Measurements from ENCODE around the gene OLFM3. TPM values are rescaled to one million over a fixed set of nuclear protein-coding genes. Genes with fewer than 3 reads are reported as not detected.

The OLFM3 gene
- total RNA-seq, 1 donor from 2014 or later = not detected

DNA sequence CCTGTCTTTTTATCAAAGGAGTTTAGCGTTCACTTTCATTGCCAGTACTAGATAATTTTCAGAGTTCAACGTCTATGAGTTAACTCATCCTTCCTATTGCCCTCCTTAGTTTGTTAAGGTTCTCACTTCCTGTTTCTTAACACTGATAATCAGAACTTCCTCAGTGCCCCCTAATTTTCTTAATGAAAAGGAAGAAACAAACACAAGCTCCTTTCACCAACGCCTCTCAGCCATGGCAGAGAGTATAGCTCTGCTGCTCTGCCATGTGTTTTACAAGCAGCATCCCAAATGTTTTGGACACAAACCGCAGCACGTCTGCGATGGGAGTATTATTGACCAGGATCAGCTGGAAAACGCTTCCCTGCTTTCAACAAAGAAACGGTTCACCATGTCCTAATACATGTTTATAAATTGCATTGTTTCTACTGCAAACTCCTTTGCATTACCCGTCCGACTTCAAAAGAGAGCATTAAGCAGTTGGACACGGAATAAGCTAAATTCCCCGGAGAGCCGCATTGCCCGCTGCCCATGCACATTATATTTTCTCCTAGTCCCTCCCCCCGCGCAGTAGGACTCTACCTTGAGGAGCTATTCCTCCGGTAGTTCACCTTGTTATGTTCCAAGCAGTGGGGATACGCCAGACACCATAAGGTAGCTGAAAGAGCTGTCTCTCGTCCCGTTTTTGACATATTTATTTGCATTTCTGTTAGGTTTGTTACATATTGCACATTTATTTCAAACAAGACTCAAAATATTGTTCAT is 561 bp downstream of the OLFM3 start:
- no peaks in the 10 kb centered on the region for H3K27me3 ChIP-seq (ENCODE audit: control insufficient read depth, insufficient read depth, low read length)
- no peak overlapping the region for H3K4me3 ChIP-seq (ENCODE audit: low read depth, low read length)
- no peak for DNase-seq (ENCODE audit: low read depth)
- FAIRE-seq = no peak
- no peaks in the 10 kb centered on the region for H3K36me3 ChIP-seq (ENCODE audit: control insufficient read depth, insufficient read depth, low read length)
- TF ChIP-seq CTCF (IDR thresholded peaks at IDR 0.05; ENCODE audit: insufficient read depth, low read length, severe bottlenecking) = no peak

DNA sequence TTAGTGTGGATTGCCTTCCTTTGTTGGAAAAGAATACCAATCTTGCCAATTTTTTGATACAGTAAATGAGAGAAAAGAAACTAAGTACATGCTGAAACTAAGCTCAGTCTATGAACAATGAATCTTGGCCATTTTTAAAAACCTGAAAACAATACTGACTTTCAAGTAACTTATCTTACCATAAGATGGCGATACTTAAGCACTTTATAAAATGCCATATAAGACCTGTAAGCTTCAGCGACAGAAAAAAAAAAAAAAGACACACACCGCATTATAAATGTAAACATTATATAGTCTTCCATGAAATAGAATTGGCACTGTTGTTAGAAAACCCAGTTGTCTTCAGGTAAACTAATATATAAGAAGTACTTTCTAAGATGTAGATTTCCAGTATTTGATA is 3.0 kb downstream of the OLFM3 start:
- TF ChIP-seq CTCF (IDR thresholded peaks at IDR 0.05; ENCODE audit: insufficient read depth, low read length, severe bottlenecking) = no peak
- no peak for FAIRE-seq
- Histone ChIP-seq H3K27me3 (ENCODE audit: control insufficient read depth, insufficient read depth, low read length) (no peaks in the 10 kb centered on the region), H3K36me3 (ENCODE audit: control insufficient read depth, insufficient read depth, low read length) (no peaks in the 10 kb centered on the region), H3K4me3 (ENCODE audit: low read depth, low read length) (no peak overlapping the region)
- peak; percentile 12 for DNase-seq (ENCODE audit: low read depth)

GRCh38 chr1:101992821-101993575 is 3.7 kb downstream of the OLFM3 start:
- no peak for TF ChIP-seq CTCF (IDR thresholded peaks at IDR 0.05; ENCODE audit: insufficient read depth, low read length, severe bottlenecking)
- FAIRE-seq = no peak

GRCh38 chr1:101980974-101981373 is 15.8 kb downstream of the OLFM3 start:
- TF ChIP-seq CTCF (IDR thresholded peaks at IDR 0.05; ENCODE audit: insufficient read depth, low read length, severe bottlenecking) = no peak
- H3K4me3 ChIP-seq (ENCODE audit: low read depth, low read length) = no peak overlapping the region
- DNase-seq (ENCODE audit: low read depth) (no peak), FAIRE-seq (no peak)
- H3K36me3 ChIP-seq (ENCODE audit: control insufficient read depth, insufficient read depth, low read length) = no peaks in the 10 kb centered on the region
- H3K27me3 ChIP-seq (ENCODE audit: control insufficient read depth, insufficient read depth, low read length) = no peaks in the 10 kb centered on the region

More at GRCh38 chr1:101992821-101993575, 3.7 kb downstream of the OLFM3 start:
- Histone ChIP-seq H3K4me3 (ENCODE audit: low read depth, low read length) (no peak overlapping the region), H3K27me3 (ENCODE audit: control insufficient read depth, insufficient read depth, low read length) (no peaks in the 10 kb centered on the region), H3K36me3 (ENCODE audit: control insufficient read depth, insufficient read depth, low read length) (no peaks in the 10 kb centered on the region)
- no peak for DNase-seq (ENCODE audit: low read depth)

DNA sequence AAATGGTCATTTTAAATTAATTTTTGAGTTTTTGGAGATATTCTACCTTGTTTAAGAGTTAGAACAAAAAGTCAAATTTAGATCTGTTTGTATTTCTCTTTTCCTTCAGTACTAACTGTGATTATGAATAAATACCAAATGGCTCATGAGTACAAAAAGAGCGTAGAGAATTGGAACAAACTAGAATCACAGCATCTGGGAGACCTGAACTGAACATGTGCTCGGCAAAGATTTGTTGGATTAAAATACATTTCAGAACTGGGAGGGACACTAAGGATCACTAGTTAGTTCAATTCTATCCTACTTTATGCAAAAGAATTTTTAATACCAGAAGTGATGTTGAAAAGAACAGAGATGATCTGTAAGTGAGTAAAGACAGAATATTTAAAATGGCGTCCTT is 19.5 kb downstream of the OLFM3 start:
- TF ChIP-seq CTCF (IDR thresholded peaks at IDR 0.05; ENCODE audit: insufficient read depth, low read length, severe bottlenecking) = no peak
- H3K4me3 ChIP-seq (ENCODE audit: low read depth, low read length) = no peak overlapping the region
- FAIRE-seq (no peak), DNase-seq (ENCODE audit: low read depth) (no peak)
- no peaks in the 10 kb centered on the region for H3K36me3 ChIP-seq (ENCODE audit: control insufficient read depth, insufficient read depth, low read length)
- H3K27me3 ChIP-seq (ENCODE audit: control insufficient read depth, insufficient read depth, low read length) = no peaks in the 10 kb centered on the region

Measured in bronchial epithelial cell (primary cell).